GM21619 (cell line): ENCODE measurements around the gene AMFR.
A peak's percentile ranks its signal among the peaks of the same experiment; 100 is the strongest.

Experiments used
- ATAC-seq: cut with Tn5 transposase; IDR thresholded peaks from one replicate; pipeline ENCODE4 v1.9.1; 2021; ENCODE audit not compliant: unreplicated experiment

AMFR gene

GRCh38 chr16:56424404-56424764, 961 bp downstream of the AMFR start:
- ATAC-seq = no peak

GRCh38 chr16:56423584-56424403, 1.6 kb downstream of the AMFR start:
- peak; percentile 31 for ATAC-seq

- ATAC-seq = no peak
These were observed 2.4 kb downstream of the AMFR start for GRCh38 chr16:56422896-56423441.

- ATAC-seq = no peak
These were observed 3.2 kb downstream of the AMFR start for GRCh38 chr16:56421976-56422669.

- no peak for ATAC-seq
These were observed 4.0 kb downstream of the AMFR start for GRCh38 chr16:56421313-56421712.

GRCh38 chr16:56420613-56421012, 4.7 kb downstream of the AMFR start:
- ATAC-seq = no peak

- no peak for ATAC-seq
These were observed 5.4 kb downstream of the AMFR start for GRCh38 chr16:56419740-56420548.

GRCh38 chr16:56417138-56417537, 8.2 kb downstream of the AMFR start:
- no peak for ATAC-seq

- no peak for ATAC-seq
These were observed 9.5 kb downstream of the AMFR start for GRCh38 chr16:56415875-56416274.

GRCh38 chr16:56414366-56414765, 11.0 kb downstream of the AMFR start:
- no peak for ATAC-seq

- ATAC-seq = no peak
These were observed 12.0 kb downstream of the AMFR start for GRCh38 chr16:56413381-56413780.

GRCh38 chr16:56411624-56412023, 13.7 kb downstream of the AMFR start:
- ATAC-seq = no peak

GRCh38 chr16:56411123-56411522, 14.2 kb downstream of the AMFR start:
- ATAC-seq = no peak

- ATAC-seq = no peak
These were observed 16.1 kb downstream of the AMFR start for GRCh38 chr16:56409195-56409594.

GRCh38 chr16:56408379-56409098, 16.8 kb downstream of the AMFR start:
- no peak for ATAC-seq

GRCh38 chr16:56405977-56406672, 19.2 kb downstream of the AMFR start:
- no peak for ATAC-seq

- ATAC-seq = no peak
These were observed 23.9 kb downstream of the AMFR start for GRCh38 chr16:56401482-56401881.

- ATAC-seq = no peak
These were observed 24.9 kb downstream of the AMFR start for GRCh38 chr16:56400458-56400857.

- ATAC-seq = no peak
These were observed 25.9 kb downstream of the AMFR start for GRCh38 chr16:56399486-56399885.

- no peak for ATAC-seq
These were observed 26.3 kb downstream of the AMFR start for GRCh38 chr16:56399047-56399446.
